GOT3 (cell line): ENCODE data around the gene PALLD.

Experiments
- DNase-seq: peaks from one replicate; lab custom pipeline; 2025; ENCODE audit warnings: mixed read lengths; lab: John Stamatoyannopoulos, UW

PALLD gene

DNA sequence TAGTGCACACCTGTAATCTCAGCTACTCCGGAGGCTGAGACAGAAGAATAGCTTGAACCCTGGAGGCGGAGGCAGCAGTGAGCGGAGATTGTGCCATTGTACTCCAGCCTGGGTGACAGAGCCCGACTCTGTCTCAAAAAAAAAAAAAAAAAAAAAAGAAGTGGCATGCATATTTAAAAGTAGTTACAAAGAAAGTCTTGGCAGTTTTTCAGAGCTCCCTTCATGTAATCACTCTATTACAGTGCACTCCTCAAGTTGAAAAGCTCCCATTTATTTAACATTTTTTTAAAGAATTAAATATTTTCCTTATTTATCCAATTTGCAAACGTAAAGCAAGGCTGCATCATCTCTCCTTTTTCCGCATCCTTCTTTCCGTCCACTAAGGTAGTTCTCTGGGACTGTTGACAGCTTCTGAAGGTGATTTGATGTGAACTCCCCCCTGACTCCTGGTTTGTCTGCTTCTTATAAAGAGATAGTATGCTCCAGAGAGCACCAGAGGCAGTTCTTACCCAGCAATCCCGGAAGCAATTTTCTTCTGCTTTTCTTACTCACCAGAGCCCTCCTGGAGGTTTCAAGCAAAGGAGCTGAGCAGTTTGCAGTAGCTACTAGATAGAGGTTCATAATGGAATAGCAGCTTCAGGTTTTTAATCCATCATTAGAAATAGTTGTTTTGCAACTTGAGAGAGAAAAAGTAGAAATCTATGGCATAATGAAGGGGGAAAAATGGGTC lies 151.0 kb downstream of the PALLD start:
- no peak for DNase-seq

DNA sequence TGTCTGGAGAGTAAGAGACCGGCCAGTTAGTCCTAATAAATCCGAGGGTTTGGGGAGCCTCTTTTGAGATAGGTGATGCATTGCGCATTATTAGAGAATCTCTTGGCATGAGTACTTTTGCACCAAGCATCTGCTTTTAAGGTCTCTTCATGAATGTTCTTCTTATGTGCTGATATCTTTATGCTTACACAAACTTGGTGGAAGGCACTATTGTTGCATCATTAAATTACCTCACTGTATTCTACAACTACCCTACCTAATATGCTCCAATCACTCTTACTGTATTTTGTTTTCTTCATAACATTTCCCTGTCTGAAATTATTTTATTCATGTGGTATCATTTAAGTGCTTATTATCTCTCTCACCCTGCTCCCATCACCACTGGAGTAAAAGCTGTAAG lies 151.6 kb downstream of the PALLD start:
- no peak for DNase-seq

DNA sequence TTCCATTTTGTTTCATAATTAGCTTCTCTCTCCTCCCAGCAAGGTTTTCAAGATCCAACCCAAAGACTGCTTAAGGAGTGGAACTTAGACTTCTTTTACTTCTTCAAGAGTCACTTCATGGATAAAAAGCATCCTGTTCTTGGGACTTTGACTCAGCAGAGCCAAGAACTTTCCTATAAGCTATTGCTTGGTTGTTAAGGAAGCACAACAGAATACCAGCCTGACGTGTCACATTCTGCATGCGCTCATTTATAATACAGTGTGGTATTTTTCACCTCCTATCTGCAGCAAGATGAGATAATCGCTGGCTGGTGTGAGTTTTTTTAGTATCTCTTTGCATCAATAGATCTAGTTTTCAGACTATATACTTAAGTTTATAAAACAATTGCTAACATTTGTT lies 152.1 kb downstream of the PALLD start:
- DNase-seq: no peak

DNA sequence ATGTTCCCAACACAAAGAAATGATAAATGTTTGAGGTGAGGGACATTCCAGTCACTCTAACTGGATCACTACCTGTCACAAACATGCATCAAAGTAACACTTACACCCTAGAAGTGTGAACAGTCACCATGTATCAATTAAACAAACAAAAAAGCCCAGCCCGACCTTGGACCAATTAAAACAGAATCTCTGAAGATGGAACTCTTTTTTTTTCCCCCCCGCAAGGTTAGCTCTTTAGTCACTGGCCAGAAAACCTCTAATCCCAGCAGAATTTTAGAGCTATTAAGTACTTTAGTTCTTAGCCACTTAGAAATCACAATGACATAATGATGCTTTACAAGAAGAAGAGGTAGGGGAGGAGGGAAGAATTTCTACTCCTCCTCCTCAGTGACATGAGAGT lies 154.5 kb downstream of the PALLD start:
- DNase-seq: no peak

DNA sequence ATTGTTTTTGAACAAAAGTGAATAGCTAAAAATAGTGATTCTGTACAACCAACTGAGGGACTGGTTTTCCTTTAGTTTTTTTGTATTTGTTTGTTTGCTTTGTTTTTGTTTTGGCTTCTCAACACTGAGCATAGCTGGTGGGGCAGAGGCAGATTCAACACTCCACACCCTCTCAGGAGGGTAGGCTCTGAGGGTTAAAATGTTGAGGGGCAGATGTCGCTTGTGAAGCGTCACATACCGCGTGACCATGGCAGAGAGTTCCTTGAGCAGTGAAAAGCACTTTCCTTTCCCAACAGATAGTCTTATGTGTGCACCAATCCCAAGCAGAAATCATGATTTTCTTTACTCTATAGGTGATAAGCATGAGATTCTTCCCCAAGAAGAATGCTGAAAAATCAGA lies 155.0 kb downstream of the PALLD start:
- no peak for DNase-seq

DNA sequence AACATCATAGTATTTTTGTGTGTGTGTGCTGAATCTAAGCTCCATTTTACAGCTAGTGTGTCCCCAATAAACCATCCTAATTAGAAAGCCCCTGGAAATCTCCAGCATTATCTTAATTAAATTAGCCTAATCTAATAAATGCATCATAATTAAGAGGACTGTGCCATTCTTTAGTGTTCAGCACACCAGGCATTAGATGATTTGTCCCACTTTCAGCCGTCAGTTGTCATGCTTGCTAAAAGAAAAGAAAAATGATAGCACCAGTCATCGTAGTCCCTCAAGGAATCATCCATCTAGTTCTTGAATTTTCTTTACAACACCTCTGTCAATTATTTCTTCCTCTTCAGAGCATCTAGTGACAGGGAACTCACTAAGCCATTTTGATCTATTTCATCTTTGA lies 155.9 kb downstream of the PALLD start:
- DNase-seq: no peak

DNA sequence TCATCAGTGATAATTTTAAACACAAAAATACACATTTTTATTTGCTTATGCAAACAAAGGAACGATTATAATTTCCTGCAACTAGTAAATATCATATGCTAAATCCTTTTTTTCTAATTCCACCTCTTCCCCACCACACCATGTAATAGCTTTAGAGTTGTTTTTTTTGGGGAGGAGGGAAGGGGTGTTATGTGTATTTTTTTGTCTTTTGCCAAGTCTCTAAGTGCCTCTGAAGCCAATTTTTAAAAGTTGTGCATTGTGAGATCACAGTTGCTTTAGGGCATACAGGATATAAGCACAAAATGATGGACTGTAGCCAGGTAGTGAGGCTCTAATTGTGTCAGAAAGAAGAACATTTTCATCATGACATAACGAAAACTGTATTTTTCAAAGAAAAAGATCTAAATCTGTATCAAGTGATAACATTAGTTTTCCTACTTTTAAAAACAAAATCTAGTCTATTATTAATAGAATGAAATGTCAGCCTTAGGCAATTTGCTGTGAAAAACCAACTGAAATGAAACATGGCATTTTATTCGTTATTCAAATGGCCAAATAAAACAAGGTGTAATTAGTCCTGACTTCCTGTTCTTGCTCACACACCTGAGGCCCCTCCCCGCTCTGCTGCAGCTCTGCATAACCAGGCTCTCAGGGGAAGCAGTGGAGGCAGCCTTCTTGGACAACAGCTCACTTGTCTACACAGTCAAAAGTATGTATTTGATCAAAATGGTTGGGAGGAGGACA lies 157.4 kb downstream of the PALLD start:
- DNase-seq: no peak

DNA sequence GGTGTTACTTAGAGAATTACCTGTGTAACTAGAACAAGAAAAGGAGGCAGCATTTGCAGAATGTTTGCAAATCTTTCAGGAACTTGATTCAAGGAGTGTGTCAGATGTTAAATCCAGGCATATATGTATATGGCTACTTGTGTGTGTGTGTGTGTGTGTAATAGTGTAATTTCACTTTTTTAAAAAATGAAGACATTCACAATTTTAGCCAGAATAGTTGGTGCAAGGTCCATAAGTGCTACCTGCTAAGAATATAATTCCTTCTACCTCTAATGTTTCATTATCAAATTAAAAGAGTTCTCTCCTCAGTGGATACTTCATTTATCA lies 158.0 kb downstream of the PALLD start:
- DNase-seq: no peak

DNA sequence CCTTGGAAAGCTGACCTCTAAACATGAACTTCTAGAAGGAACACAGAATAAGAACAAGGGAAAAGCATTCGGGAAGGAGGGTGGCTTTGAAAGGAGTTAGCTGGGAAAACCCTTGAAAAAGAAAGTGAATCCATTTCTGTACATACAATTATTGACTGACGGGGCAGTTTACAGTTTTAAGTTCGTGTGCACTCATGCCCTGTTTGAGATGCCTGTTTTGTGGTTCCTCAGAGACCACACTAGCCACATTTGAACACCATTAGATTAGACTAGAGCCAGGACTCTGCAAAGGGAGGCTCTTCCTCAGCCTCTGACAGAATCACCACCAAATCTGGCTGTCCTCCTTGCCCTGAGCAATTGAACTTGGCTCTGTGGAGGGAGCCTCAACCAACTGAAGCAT lies 158.3 kb downstream of the PALLD start:
- no peak for DNase-seq

DNA sequence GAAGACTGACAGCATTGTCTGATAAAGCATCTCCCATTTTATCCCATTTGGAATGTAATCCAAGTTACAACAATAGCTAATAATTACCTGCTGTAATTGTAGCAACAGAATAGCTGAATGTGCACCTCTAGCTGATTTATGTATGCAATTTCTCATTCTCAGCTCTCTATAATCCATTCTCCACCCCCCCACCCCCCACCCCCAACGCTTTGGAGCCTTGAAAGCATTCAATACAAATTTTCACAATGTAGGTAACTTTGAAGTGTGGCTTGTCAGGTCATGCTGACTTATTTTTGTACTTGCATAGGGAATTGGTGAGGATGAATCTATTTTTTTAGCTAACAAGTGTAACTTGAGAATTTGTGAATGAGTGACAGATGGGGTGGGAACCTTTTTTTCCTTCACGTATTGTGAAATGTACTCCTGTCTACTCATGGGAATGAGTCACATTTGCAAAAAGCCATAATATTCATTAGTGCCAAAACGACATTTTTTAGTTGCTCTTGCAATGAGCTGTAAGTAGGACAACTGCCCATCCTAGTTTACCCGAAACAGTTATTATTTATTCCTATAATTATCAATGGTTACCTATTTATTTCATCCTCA lies 159.3 kb downstream of the PALLD start:
- DNase-seq: no peak

DNA sequence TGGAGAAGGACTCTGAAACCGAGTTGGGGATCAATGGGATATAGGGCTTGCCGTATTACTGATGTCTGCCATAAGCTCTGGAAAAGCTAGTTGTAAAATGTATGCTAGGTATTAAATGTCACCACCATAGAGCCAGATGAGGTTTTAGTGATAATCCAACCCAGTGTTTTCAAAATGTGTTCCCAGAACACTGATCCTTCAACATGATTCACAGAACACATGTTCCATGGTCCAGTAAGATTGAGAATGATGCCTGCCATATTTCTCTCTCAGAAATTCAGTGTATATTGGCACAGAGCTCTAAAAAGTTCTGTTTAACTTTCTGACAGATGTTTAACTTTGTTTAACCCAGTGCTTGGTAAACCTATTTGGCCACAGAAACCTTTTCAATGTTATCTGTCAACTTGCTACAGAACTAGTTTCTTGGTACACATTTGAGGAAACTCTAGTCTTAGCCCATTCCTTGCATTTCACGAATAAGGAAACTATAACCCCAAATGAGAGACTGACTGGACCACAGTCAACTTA lies 160.2 kb downstream of the PALLD start:
- no peak for DNase-seq

DNA sequence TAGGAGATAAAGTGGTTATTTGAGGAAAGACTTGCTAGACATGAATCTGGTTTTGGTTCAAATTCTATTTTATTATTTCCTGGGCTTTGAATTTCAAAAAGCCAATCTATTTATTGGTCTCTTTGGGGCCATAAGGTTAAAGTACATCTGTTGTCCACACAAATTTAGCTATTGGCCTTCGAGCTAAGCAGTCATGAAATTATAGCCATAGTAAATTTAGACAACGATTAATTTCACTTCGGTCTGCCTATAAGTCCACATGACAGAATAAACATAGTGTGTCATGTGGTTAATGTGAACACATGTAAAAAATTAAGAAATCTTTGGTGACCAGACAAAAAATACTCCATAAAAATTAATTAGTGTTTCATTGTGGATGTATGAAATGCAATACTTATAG lies 161.9 kb downstream of the PALLD start:
- DNase-seq: no peak

DNA sequence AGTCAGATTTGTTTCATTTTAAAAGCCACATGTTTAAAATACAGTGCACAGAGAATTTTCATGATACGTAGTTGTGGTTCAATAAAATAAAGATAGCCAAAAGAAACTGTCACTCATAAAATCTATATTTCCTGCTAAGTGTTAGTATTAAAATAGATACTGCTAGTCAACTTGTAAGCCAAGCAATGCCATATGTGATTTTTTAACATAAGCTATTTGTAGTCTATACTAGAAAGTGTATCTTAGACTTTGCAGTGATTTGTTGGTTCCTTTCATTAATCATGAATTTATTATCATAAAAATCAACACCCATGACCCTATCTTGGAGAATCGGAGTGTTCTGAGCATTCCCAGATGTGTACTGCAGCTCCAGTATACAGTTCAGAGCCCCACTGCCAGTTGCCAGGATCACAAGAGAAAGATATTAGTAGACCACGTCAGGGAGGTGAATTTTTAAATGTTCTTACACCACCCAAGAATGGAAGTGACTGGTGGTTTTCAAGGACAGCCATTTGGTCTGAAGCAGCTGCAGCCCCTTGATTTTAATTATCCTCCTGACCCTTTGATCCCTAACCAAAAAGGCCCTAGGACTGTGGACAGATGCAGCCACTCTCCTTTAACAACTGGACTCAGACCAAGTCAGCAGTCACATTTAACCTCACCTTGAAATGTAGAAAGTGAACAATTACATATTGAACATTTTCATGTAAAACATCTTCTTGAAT lies 163.1 kb downstream of the PALLD start:
- no peak for DNase-seq

DNA sequence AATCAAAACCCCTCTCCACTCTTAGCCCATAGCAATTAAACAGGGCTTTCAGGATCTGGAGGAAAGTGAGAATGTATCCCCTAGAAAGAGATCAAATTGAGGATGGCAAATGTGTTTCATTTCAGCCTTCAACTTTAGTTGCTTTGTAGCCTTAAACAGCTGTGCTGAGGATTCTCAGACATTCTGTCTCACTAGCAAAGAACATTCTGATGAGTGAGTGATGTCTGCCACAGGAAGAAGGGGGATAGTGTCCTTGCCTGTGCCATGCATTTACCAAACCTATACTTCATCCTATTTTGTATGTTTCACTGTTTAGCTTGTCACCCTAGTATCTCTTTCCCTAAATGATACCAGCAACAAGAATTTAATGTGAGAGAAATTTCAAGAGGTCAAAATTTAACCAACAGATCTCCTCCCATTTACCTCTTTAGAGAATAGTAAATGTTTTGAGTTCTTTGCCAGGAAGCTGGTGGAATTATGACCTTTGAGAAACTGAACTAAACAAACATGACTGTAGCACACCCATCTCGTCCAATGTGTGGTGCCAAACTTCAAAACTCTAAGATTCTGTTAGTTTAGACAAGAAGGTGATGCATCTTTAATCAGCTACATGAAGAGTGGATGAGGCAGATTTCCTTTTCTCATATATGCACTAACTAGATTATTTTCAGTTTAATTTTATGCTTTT lies 165.6 kb downstream of the PALLD start:
- no peak for DNase-seq

DNA sequence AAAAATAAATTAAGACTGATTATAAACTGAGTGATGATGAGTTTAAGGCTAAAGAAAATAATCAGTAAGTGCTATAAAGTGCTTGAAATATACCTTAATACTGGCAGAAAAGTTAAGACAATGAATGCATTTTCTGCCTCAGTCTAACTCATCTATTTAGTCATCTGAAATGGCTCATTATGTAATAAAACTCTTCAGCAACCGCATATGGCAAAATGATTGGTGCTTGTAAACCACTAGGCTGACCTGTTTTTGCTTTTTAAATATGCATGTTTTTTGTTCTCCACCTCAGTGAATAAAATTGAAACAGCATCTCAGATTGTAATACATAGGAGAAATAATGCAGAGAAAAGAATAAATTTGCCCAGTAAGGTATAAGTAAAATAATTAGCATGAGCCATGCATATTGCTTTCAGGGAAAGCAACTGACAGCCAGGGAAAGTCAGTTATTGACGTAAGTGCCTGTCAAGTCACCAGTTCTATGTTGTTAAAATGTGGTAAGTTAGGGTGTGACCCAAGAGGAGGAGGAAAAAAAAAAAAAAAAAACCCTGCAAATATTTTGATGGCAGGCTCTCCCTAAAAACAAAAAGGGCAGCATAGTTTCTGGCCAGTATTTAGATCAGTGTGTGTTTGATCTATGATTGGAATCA lies 167.5 kb downstream of the PALLD start:
- DNase-seq: no peak

DNA sequence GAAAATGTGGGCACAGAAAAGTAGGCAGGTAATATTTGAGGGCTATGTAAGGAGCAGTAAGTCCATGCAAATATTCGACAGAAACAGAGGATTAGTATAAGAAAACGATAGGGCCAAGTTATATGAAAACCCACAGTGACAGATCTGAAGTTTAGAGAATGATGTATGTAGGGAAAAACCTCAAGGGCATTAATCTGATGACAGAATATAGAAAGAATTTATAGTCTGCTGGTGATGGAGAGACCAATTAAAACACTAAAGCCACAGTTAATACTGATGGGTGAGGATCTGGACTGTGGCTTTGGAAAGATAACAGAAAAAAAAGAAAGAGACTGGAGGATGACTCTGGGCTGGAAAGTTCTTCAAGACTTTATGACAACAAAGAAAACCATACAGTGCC lies 169.7 kb downstream of the PALLD start:
- DNase-seq: no peak

DNA sequence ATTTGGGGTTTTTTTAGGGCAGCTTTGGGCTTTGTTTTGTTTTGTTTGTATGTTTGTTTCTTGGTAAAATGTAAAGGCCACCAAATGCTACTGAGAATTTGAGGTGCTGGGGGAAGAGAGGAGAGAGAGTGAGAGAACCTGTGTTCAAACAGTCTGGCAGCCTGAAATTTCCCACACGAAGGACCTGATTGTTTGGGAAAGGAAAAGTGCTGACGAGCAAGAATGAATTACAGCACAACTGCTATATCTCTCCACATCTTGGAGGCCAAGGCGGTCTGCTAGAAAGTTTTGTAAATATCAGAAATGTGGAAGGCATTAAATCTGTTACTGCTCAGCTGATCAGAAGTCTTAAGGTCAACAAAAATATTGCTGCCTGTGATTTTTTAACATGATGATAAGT lies 170.5 kb downstream of the PALLD start:
- DNase-seq: no peak

DNA sequence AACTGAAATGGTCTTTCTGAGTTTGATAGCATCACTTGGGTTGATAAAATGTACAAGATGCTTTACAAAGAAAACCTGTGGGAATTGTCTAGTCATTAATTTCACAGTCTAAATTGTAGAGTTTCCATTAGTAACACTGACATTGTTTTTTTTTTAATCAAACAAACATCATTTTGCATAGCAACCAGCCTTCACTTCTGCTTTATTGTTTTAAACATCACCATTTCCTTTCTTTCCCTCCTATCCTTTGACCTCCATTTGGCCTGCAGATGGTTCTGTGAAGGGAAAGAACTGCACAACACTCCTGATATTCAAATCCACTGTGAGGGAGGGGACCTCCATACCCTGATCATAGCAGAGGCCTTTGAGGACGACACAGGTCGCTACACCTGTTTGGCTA lies 171.1 kb downstream of the PALLD start:
- DNase-seq: no peak

DNA sequence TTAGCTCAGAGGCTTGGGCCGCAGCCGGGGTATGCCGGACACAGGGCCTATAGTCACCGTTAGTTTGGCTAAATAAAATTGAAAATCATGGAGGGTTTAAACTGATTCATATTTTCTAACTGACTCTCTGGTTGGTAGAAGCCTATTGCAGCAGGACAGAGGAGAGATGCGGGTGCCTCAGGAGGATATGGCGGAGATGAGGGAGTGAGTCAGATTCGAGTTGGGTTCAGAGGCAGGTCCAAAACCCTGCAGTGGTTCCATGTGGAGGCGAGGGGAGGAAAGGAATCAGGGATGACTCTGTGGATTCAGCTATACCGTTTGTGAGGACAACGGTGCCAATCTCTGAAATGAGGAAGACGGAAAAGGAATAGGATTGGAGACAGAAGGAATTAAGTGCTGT lies 176.6 kb downstream of the PALLD start:
- no peak for DNase-seq

DNA sequence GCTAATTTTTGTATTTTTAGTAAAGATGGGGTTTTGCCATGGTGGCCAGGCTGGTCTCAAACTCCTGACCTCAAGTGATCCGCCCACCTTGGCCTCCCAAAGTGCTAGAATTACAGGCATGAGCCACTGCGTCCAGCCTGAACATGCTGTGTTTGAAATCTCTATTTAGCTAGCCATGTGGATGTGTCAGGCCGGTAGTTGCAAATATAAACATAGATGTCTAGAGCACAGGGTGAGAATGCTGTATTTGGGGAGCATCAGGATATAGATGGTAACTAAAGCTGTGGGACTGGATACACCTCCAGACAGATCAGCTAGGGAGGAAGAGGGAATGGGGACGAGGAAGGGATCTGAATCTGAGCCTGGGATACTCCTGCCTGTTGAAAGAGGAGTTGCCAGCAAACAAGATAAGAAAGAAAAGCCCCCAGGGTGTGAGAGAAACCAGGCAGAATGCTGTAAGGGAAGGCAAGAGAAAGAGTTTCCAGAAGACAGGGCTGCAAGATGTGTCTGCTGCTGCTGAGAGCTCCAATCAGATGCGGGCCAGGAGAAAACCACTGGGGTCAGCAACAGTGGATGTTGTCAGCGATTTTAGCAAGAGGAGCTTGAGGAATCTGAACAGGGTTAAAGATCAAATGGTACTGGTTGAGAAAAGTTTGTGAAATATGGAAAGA lies 177.4 kb downstream of the PALLD start:
- DNase-seq: no peak

DNA sequence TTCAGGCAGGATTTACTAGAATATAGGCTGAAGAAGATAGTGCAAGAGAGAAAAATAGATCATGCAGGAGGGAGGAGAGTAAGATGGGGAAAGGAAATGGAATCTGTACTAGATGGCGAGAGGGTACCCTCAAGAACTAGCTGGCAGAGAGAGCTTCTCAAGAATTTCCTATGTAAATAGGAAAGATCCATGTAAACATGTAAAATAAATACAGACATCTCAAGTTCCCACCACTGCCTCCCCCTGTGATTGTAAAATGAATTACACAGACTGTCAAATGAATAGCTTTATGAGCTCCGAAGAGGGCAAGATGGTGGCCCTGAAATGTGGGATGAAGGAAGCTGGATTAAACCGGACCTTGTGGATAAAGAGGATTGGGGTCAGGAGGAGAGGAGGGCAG lies 178.0 kb downstream of the PALLD start:
- DNase-seq: no peak
